Stimulated activated CD8-positive, alpha-beta memory T cell treated with anti-CD3 and anti-CD28 coated beads, Interleukin-15, amount 100 ng/mL, for 4 hours (primary cell): ENCODE results near the gene PERCC1.
"Not testable (repeated sequence)": the region's sequence is repeated elsewhere in the genome, so short reads cannot be mapped to it uniquely, and the experiment has no call there.

Experiments
- DNase-seq, 2 donors: peaks; one replicate each; pipeline ENCODE4 v3.0.0-alpha.2; 2020; ENCODE audit warnings: low read depth in 2 of 2

PERCC1 gene

GRCh38 chr16:1469141-1469540 lies 38.3 kb downstream of the PERCC1 start:
- not testable (repeated sequence) for DNase-seq

- no peak for DNase-seq
These were observed 38.9 kb downstream of the PERCC1 start for GRCh38 chr16:1469693-1470201.

GRCh38 chr16:1470481-1471251 lies 39.8 kb downstream of the PERCC1 start:
- no peak for DNase-seq

GRCh38 chr16:1471569-1472194 lies 40.8 kb downstream of the PERCC1 start:
- no peak for DNase-seq

GRCh38 chr16:1472974-1473373 lies 42.1 kb downstream of the PERCC1 start:
- no peak for DNase-seq

GRCh38 chr16:1474082-1474795 lies 43.4 kb downstream of the PERCC1 start:
- no peak for DNase-seq

GRCh38 chr16:1474796-1475551 lies 44.1 kb downstream of the PERCC1 start, which contains the start of gene CLCN7:
Gene CLCN7, minus strand, starts transcription at chr16:1475028. Its CDS starts 54 bp downstream, at chr16:1474974.
- peak; percentile 72 to 79 for DNase-seq

GRCh38 chr16:1475552-1476114 lies 44.8 kb downstream of the PERCC1 start:
- DNase-seq, result no peak

- DNase-seq, result no peak
These were observed 46.2 kb downstream of the PERCC1 start for GRCh38 chr16:1477033-1477432.

GRCh38 chr16:1478937-1479336 lies 48.1 kb downstream of the PERCC1 start:
- DNase-seq, result not testable (repeated sequence)

GRCh38 chr16:1481906-1482835 lies 51.3 kb downstream of the PERCC1 start:
- DNase-seq, result no peak
